ENCODE data around the gene CELF2. TPM values are rescaled to one million over a fixed set of nuclear protein-coding genes. Genes with fewer than 3 reads are reported as not detected.
"Not testable (repeated sequence)": the region's sequence is repeated elsewhere in the genome, so short reads cannot be mapped to it uniquely, and the experiment has no call there.

Gene CELF2
- total RNA-seq, 2 experiments from 2014 or later = 197 to 205 TPM

DNA sequence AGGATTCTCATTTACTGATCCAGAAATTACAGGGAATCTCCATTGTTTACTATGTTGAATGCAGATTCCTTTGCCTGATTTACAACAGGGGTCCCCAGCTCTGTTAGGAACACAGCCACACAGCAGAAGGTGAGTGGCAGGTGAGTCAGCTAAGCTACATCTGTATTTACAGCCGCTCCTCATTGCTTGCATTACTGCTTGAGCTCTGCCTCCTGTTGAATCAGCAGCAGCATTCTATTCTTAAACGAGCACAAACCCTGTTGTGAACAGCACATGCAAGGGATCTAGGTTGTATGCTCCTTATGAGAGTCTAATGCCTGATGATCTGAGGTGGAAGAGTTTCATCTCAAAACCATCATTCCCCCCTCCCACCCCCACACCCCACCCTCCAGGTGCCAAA lies 23.3 kb upstream of the CELF2 start:
- Histone ChIP-seq H3K27me3 (ENCODE audit: control insufficient read depth in 1 of 2, insufficient read depth in 2 of 2, low read length in 2 of 2) (peaks cover 4 to 5% of the 10 kb centered on the region in 2 experiments), H3K4me3 (ENCODE audit: low read length) (no peak overlapping the region), H3K27ac (ENCODE audit: low read depth in 1 of 2, low read length in 2 of 2) (no peak overlapping the region), H3K36me3 (ENCODE audit: insufficient read depth, low read length) (no peaks in the 10 kb centered on the region), H3K4me1 (ENCODE audit: insufficient read depth, low read length) (no peaks in the 10 kb centered on the region), H3K9me3 (ENCODE audit: control insufficient read depth in 1 of 2, insufficient read depth in 1 of 2, low read length in 2 of 2) (no peaks in the 10 kb centered on the region)
- no peak for DNase-seq
- intact Hi-C loops (cut with DNase I, micrococcal nuclease) = no loop called here
- Mint-ChIP-seq H3K27me3 (peaks cover 5% of the 10 kb centered on the region), H3K27ac (no peak overlapping the region), H3K4me3 (no peak overlapping the region), H3K4me1 (ENCODE audit: low read depth) (no peaks in the 10 kb centered on the region), H3K9me3 (peaks cover 6% of the 10 kb centered on the region), H3K36me3 (ENCODE audit: low read depth) (no peaks in the 10 kb centered on the region)
- TF ChIP-seq, protein P1, sequence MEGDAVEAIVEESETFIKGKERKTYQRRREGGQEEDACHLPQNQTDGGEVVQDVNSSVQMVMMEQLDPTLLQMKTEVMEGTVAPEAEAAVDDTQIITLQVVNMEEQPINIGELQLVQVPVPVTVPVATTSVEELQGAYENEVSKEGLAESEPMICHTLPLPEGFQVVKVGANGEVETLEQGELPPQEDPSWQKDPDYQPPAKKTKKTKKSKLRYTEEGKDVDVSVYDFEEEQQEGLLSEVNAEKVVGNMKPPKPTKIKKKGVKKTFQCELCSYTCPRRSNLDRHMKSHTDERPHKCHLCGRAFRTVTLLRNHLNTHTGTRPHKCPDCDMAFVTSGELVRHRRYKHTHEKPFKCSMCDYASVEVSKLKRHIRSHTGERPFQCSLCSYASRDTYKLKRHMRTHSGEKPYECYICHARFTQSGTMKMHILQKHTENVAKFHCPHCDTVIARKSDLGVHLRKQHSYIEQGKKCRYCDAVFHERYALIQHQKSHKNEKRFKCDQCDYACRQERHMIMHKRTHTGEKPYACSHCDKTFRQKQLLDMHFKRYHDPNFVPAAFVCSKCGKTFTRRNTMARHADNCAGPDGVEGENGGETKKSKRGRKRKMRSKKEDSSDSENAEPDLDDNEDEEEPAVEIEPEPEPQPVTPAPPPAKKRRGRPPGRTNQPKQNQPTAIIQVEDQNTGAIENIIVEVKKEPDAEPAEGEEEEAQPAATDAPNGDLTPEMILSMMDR (IDR thresholded peaks at IDR 0.05) = no peak
- no peak for ATAC-seq (ENCODE audit: poor library complexity)
- ChIA-PET CTCF (no interaction called here), POLR2A (no interaction called here)

DNA sequence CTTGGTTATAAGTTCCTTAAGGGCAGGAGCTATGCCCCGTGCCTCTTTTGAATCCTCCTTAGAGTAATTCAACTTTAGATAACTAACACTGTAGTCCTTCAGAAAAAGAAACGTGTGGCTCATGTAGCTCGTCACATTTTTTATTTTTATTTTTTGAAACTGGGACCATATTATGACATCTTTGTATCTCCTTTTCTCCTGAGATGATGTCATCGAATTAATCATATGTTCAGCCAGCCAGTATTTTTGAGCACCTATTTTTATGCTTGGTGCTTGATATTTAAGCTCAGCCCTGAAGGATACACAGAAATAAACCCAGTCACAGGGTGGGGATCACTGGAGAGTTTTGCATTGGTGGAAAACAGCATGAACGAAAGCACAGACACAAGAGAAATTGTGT lies 22.6 kb upstream of the CELF2 start:
- CTCF ChIA-PET = no interaction called here
- H3K27ac ChIP-seq (ENCODE audit: low read depth in 1 of 2, low read length in 2 of 2) = no peak overlapping the region
- Mint-ChIP-seq H3K27me3 (peaks cover 5% of the 10 kb centered on the region), H3K36me3 (ENCODE audit: low read depth) (no peaks in the 10 kb centered on the region), H3K4me3 (no peak overlapping the region), H3K4me1 (ENCODE audit: low read depth) (no peaks in the 10 kb centered on the region), H3K27ac (no peak overlapping the region), H3K9me3 (peaks cover 6% of the 10 kb centered on the region)
- H3K36me3 ChIP-seq (ENCODE audit: insufficient read depth, low read length) = no peaks in the 10 kb centered on the region
- H3K4me1 ChIP-seq (ENCODE audit: insufficient read depth, low read length) = no peaks in the 10 kb centered on the region
- TF ChIP-seq, protein P1 (IDR thresholded peaks at IDR 0.05) = no peak
- intact Hi-C loops (cut with DNase I, micrococcal nuclease) = no loop called here
- H3K9me3 ChIP-seq (ENCODE audit: control insufficient read depth in 1 of 2, insufficient read depth in 1 of 2, low read length in 2 of 2) = no peaks in the 10 kb centered on the region
- no peak overlapping the region for H3K4me3 ChIP-seq (ENCODE audit: low read length)
- no peak for DNase-seq
- POLR2A ChIA-PET = no interaction called here
- H3K27me3 ChIP-seq (ENCODE audit: control insufficient read depth in 1 of 2, insufficient read depth in 2 of 2, low read length in 2 of 2) = peaks cover 4 to 5% of the 10 kb centered on the region in 2 experiments
- ATAC-seq (ENCODE audit: poor library complexity) = no peak

DNA sequence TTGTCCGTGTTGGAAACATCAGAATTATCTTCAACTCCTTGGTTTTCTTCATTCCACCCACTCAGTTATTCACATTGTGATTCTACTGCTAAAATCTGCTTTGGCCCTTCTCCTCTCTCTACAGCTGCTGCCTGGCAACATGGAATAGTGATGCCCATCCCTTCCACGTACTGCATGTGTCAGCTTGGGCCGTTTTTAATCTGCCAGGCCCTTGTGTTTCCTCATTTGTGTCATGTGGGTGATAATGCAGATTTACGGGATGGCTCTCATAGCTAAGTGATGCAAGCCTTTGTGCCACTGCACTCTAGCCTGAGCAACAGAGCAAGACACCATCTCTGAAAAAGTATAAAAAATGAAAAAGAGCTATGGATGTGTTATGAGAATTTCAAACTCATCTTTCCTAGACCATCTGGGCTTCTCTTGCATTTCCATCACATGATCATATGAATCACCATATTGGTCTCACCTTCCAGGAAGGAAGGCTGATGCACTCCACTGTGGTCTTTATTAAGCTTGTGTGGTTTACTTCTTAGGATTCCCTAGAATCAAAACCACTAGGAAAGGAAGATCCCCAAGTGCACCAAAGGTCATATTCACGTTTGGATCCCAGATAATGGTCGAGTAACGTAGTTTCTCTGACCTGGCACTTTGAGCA lies 20.6 kb upstream of the CELF2 start:
- Histone ChIP-seq H3K4me1 (ENCODE audit: insufficient read depth, low read length) (no peaks in the 10 kb centered on the region), H3K36me3 (ENCODE audit: insufficient read depth, low read length) (no peaks in the 10 kb centered on the region), H3K27me3 (ENCODE audit: control insufficient read depth in 1 of 2, insufficient read depth in 2 of 2, low read length in 2 of 2) (peaks cover 4% of the 10 kb centered on the region in 2 experiments), H3K4me3 (ENCODE audit: low read length) (no peak overlapping the region), H3K9me3 (ENCODE audit: control insufficient read depth in 1 of 2, insufficient read depth in 1 of 2, low read length in 2 of 2) (no peaks in the 10 kb centered on the region), H3K27ac (ENCODE audit: low read depth in 1 of 2, low read length in 2 of 2) (no peak overlapping the region)
- Mint-ChIP-seq H3K4me1 (ENCODE audit: low read depth) (no peaks in the 10 kb centered on the region), H3K4me3 (no peak overlapping the region), H3K27ac (no peak overlapping the region), H3K27me3 (peaks cover 5% of the 10 kb centered on the region), H3K36me3 (ENCODE audit: low read depth) (no peaks in the 10 kb centered on the region), H3K9me3 (peaks cover 6% of the 10 kb centered on the region)
- POLR2A ChIA-PET = no interaction called here
- no peak for DNase-seq
- CTCF ChIA-PET = no interaction called here
- intact Hi-C loops (cut with DNase I, micrococcal nuclease) = no loop called here
- TF ChIP-seq, protein P1 (IDR thresholded peaks at IDR 0.05) = no peak
- ATAC-seq (ENCODE audit: poor library complexity) = no peak

DNA sequence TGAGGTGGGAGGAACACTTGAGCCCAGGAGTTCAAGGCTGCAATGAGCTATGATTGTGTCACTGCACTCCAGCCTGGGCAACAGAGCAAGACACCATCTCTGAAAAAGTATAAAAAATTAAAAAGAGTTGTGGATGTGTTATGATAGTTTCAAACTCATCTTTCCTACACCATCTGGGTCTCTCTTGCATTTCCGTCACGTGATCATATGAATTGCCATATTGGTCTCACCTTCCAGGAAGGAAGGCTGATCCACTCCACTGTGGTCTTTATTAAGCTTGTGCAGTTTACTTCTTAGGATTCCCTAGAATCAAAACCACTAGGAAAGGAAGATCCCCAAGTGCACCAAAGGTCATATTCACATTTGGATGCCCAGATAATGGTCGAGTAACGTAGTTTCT lies 18.2 kb upstream of the CELF2 start:
- H3K9me3 Mint-ChIP-seq; H3K36me3 Mint-ChIP-seq (ENCODE audit: low read depth); H3K36me3 ChIP-seq (ENCODE audit: insufficient read depth, low read length); H3K27me3 ChIP-seq (ENCODE audit: control insufficient read depth in 1 of 2, insufficient read depth in 2 of 2, low read length in 2 of 2); H3K27ac Mint-ChIP-seq; H3K9me3 ChIP-seq (ENCODE audit: control insufficient read depth in 1 of 2, insufficient read depth in 1 of 2, low read length in 2 of 2); CTCF ChIA-PET; H3K4me3 ChIP-seq (ENCODE audit: low read length); H3K4me1 Mint-ChIP-seq (ENCODE audit: low read depth); POLR2A ChIA-PET; H3K4me3 Mint-ChIP-seq; DNase-seq; intact Hi-C loops (cut with DNase I, micrococcal nuclease); H3K27ac ChIP-seq (ENCODE audit: low read depth in 1 of 2, low read length in 2 of 2); H3K4me1 ChIP-seq (ENCODE audit: insufficient read depth, low read length); ATAC-seq (ENCODE audit: poor library complexity); H3K27me3 Mint-ChIP-seq: not testable (repeated sequence)
